NCI-H526 (cell line): ENCODE data around the gene TRAF6.
"Not testable (repeated sequence)": the region's sequence is repeated elsewhere in the genome, so short reads cannot be mapped to it uniquely, and the experiment has no call there.

ENCODE experiments used
- DNase-seq, 2 experiments: peaks; one replicate each; lab custom pipeline; 2025; lab: John Stamatoyannopoulos, UW

Gene TRAF6

GRCh38 chr11:36493332-36493731 is 16.7 kb downstream of the TRAF6 start:
- no peak for DNase-seq

DNA sequence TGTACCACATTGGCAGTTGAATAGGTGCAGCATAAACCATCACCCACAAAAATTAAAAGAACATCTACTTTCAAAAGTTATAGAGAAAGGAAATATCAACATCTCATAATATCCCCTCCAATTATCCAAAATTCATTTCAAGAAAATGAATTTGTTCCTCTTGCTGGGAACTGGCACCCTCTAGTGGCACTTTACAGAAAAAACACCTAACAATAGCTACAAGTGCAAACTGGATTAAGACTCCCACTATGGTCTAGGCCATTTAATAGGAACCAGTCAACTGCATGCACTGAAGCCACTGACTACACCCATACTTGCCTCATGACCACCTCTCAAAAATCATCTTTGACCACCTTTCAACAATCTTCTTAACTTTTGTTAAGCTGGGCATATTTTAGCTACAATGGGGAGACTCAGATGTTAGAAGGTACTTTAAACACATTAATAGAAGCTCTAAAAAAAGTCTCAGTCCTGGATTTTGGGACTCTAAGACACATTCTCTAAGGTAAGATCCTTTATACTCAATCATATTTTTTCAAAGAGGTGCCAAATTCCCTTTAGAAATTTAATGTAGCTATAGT is 17.3 kb downstream of the TRAF6 start:
- DNase-seq: peak; percentile 29 to 61

DNA sequence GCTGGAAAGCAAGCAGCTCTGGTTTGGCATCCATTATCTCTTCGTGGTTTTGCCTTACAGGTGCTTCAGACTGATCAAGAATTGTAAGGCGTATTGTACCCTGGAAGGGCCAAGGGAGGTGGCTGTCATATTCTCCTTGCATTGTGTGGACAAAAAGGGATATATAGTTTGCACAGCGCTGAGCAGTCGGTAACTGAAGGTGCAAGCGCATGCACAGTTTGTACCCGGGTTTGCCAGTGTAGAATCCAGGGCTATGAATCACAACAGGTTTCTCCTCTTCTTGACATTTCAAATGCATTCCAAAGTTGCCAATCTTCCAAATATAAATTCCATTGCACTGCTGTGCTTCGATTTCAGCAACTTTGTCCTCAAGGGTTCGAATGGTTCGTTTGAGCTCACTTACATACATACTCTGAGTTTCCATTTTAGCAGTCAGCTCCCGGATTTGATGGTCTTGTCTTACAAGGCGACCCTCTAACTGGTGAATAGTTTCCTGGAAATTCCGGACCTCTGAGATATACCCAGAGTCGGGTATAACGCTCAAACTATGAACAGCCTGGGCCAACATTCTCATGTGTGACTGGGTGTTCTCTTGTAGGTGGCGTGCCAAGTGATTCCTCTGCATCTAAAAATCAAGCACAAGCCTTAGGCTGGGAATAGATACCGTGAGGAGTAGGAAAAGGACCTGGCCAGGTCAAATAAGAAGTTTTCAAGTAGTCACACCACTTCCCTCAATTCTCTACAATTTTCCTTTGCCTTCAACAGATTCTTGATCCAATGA is 19.9 kb downstream of the TRAF6 start:
- no peak for DNase-seq

GRCh38 chr11:36488096-36488495 is 22.0 kb downstream of the TRAF6 start:
- no peak for DNase-seq

DNA sequence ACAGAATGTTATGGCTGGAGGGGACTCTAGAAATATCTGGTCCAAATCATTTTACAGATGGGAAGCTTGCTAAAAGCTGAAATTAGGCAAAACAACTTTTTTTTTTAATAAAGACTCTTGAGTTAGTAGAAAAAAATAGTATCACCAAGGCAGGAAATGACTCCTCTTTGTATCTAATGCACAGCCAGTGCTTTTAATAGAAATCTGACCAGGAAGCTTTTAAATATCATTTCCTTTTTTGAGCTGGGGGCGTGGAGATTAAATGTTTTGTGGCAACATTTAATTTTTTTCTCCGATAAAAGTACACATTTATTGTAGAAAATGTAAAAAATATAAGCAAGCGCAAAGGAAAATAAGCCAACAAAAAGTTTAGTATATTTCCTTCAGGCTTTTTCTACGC is 22.5 kb downstream of the TRAF6 start:
- no peak for DNase-seq

DNA sequence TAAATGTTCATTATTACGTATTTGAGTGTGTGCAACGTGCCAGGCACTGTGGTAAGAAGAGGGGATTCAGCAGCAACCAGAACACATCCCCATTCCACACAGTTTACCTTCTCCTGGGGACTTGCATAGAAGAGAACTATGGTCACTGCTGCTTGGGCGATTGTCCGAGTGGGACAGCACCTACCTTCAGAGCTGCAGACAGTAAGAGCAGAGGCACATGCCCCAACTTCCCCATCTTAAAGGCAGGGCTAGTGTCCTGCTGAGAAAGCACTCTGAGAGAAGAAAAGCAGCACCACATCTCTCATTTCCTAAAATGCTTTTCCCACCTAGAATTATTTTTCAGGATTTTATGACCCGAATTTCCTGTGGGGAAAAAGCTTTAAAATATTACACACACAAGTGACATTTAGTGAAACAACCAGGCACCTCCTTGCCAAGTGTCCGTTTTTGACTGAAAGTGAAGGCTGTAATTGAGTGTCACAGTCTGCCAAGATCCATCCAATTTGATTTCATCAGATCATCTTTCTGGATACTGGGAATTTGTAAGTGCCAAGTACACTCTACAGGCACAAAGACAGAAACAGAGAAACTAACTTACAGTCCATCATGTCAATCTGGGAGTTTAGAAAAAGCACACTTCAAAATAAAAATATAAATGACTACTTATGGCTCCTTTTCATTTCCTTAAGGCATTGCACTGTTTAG is 24.6 kb downstream of the TRAF6 start:
- no peak for DNase-seq

DNA sequence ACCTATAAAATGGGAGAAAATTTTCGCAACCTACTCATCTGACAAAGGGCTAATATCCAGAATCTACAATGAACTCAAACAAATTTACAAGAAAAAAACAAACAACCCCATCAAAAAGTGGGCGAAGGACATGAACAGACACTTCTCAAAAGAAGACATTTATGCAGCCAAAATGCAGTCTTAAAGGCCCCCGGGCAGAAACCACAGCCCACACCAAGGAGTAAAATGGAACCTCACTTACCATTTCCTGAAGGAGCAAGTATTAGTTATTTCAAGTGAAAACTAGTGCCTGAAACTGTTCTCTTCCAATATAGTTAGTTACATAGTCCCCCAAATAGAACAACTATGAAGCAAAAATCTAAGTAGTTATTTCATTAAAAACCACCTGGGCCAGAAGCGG is 27.0 kb downstream of the TRAF6 start:
- not testable (repeated sequence) for DNase-seq

GRCh38 chr11:36480833-36481232 is 29.2 kb downstream of the TRAF6 start:
- no peak for DNase-seq

DNA sequence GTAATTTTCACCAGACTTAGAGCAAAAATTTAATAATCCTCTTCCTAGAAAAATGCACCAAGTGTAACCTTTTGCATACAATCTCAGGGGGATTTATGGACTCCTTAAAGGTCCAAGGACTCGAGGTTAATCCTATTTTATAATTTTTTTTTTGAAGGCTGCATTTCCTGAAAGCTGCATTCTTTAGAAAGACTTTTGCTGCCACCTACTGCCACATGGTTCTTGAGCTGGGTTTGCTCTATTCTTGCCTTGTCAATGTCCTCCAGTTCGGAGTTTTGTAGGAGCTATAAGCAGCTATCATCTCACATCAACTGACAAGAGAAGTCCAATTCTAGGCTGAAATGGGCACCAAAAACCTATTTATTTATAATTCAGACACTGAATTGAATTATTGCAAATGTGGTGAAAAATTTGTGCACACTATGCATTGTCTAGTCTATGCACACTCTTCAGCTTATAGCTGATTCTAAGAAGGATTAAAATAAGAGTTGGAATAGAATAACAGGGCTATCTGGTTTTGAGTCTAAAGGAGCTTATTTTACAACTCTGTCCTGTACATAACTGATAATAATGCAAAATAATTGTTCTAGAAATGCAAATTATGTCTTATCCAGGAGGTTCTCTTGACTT is 31.3 kb downstream of the TRAF6 start:
- DNase-seq: peak; percentile 50 to 78

DNA sequence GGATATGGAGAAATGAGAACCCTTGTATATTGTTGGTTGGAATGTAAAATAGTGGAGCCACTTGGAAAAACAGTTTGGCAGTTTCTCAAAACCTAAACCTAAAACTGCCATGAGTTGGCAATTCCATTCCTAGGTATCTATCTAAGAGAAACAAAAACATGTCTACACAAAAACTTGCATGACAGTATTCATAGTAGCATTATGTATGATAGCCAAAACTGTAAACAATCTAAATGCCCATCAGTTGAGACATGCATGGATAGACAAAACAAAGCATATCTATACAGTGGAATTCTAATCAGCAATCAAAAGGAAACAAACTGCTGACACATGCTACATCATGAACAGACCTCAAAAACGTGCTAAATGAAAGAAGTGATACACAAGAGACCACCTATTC is 34.9 kb downstream of the TRAF6 start:
- no peak for DNase-seq

- no peak for DNase-seq
These were observed 38.5 kb downstream of the TRAF6 start for GRCh38 chr11:36471577-36471976.

- DNase-seq: no peak
These were observed 39.9 kb downstream of the TRAF6 start for GRCh38 chr11:36469881-36470802.

- DNase-seq: peak in 1 of 2 experiments; percentile 13
These were observed 41.0 kb downstream of the TRAF6 start for GRCh38 chr11:36469063-36469462.

DNA sequence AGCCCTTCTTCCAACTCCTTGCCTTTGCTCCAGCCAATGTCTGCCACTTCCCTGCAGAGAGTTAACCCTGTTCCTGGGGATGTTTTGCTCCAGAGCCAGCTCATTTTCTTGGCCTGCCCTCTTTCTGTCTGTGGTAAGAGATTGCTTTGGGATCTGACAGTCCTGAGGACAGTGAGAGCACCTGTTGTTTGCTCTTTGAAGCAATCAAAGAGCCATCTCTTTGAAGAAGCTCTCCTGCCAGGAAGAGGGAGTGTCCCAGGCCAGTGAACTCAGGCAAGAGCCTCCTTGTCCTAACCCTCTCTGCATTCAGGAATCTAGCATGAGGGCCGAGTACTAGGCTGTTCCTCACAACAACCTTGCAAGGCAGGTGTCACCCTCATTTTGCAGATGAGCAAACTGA is 42.2 kb downstream of the TRAF6 start:
- no peak for DNase-seq

DNA sequence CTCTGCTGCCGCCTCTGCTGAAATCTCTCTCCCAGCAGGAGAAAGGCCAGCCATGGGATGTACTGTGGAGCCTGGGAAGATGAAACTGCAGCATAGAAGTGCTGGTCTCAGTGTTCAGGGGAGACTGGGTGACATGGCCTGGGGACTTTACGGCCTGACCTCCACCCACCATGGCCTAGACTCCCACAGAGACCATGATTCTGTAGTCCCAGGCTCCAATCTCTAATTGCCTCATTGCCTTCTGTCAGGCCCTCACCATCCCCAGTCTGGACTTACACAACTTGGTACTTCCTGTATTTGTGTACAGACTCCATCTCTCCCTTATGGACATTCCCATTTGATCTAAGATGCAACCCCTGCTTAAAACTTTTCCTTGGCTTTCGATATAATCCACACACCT is 43.1 kb downstream of the TRAF6 start:
- no peak for DNase-seq

GRCh38 chr11:36465449-36466163 is 44.5 kb downstream of the TRAF6 start:
- DNase-seq: no peak

GRCh38 chr11:36464720-36465119 is 45.4 kb downstream of the TRAF6 start:
- no peak for DNase-seq

GRCh38 chr11:36463781-36464180 is 46.3 kb downstream of the TRAF6 start:
- no peak for DNase-seq

- no peak for DNase-seq
These were observed 47.8 kb downstream of the TRAF6 start for GRCh38 chr11:36462321-36462720.

- no peak for DNase-seq
These were observed 49.9 kb downstream of the TRAF6 start for GRCh38 chr11:36460220-36460619.

GRCh38 chr11:36459046-36459445 is 51.0 kb downstream of the TRAF6 start:
- no peak for DNase-seq
